Endothelial cell of umbilical vein (primary cell): ENCODE results near the gene LMO1. TPM values are rescaled to one million over a fixed set of nuclear protein-coding genes. Genes with fewer than 3 reads are reported as not detected.

Experiments used
- BruUV-seq: library from RNA; stranded (reverse); fragments of 400-500 nt; replicated peaks from 2 replicates; lab custom pipeline; 2021; lab: Mats Ljungman, UMichigan
- CTCF ChIA-PET: fragments of 300-600, 350-600 bp; sonication (Branson Sonifier 250); formaldehyde crosslinking; loops from one replicate; lab custom pipeline; 2021; ENCODE audit warnings: antibody characterized with exemption, inconsistent platforms; lab: Charles Lee
- POLR2A ChIA-PET: fragments of 300-600, 350-600 bp; sonication (Branson Sonifier 250); formaldehyde crosslinking; loops from one replicate; lab custom pipeline; 2021; ENCODE audit warnings: antibody characterized with exemption, inconsistent platforms; lab: Charles Lee
- DNase-seq: peaks from one replicate; pipeline ENCODE4 v3.0.0-alpha.2; 2011; ENCODE audit warnings: low read depth, low spot score
- FAIRE-seq: peaks from 2 replicates; lab custom pipeline; 2011; peaks lifted over from hg19 to GRCh38; lab: Jason Lieb, UNC
- H2AFZ ChIP-seq: 2 replicates; pipeline ENCODE4 v1.6.0; 2012; ENCODE audit warnings: low read depth, low read length, control low read depth, inconsistent platforms
- H3K27ac ChIP-seq: 2 replicates; pipeline ENCODE4 v1.5.1; 2011; ENCODE audit warnings: low read depth, mild to moderate bottlenecking, control low read depth, low read length, moderate library complexity; ENCODE audit not compliant: insufficient read depth
- H3K27me3 ChIP-seq, 2 experiments: 2 replicates each; pipeline versions ENCODE4 v1.6.0 to v1.6.1; 2011; ENCODE audit warnings: low read length in 2 of 2, mixed read lengths in 1 of 2; ENCODE audit not compliant: control insufficient read depth in 2 of 2, insufficient read depth in 2 of 2
- H3K36me3 ChIP-seq, 2 experiments: 2 replicates in 1 of 2; 3 replicates in 1 of 2; pipeline ENCODE4 v1.5.1; 2011; ENCODE audit warnings: low read length in 2 of 2, mild to moderate bottlenecking in 1 of 2, moderate library complexity in 1 of 2; ENCODE audit not compliant: control insufficient read depth in 2 of 2, insufficient read depth in 2 of 2; ENCODE audit errors: extremely low read depth in 1 of 2
- H3K4me1 ChIP-seq: 3 replicates; pipeline ENCODE4 v1.5.1; 2011; ENCODE audit warnings: mild to moderate bottlenecking, low read length; ENCODE audit not compliant: control insufficient read depth, insufficient read depth; ENCODE audit errors: extremely low read depth
- H3K4me2 ChIP-seq: 2 replicates; pipeline ENCODE4 v1.6.1; 2011; ENCODE audit warnings: low read length, control low read depth, mixed read lengths; ENCODE audit not compliant: insufficient read depth
- H3K4me3 ChIP-seq, 3 experiments: fragments of 200-600 bp in 1 of 3; sonication (generic), shearing (Covaris generic) in 1 of 3; replicated peaks in 1 of 3; 2 replicates each; pipeline ENCODE4 v1.5.1; 2011 to 2016; ENCODE audit warnings: control low read depth in 3 of 3, low read length in 3 of 3, mild to moderate bottlenecking in 2 of 3, inconsistent platforms in 1 of 3, low read depth in 1 of 3, moderate library complexity in 1 of 3; ENCODE audit not compliant: insufficient read depth in 1 of 3
- H3K79me2 ChIP-seq: 2 replicates; pipeline ENCODE4 v1.6.0; 2012; ENCODE audit warnings: low read length, inconsistent platforms; ENCODE audit not compliant: control insufficient read depth, insufficient read depth
- H3K9ac ChIP-seq: replicated peaks from 2 replicates; pipeline ENCODE3; 2011; ENCODE audit warnings: low read length, control low read depth; ENCODE audit not compliant: insufficient read depth; ENCODE audit errors: extremely low read depth
- H3K9me1 ChIP-seq: replicated peaks from 3 replicates; pipeline ENCODE4 v1.6.0; 2011; ENCODE audit warnings: mild to moderate bottlenecking, low read length; ENCODE audit not compliant: control insufficient read depth, insufficient read depth; ENCODE audit errors: extremely low read depth
- H3K9me3 ChIP-seq: replicated peaks from 2 replicates; pipeline ENCODE4 v1.5.1; 2012; ENCODE audit warnings: low read length, inconsistent platforms; ENCODE audit not compliant: control insufficient read depth, insufficient read depth
- H4K20me1 ChIP-seq: replicated peaks from 2 replicates; pipeline ENCODE3; 2011; ENCODE audit warnings: mild to moderate bottlenecking, low read length; ENCODE audit not compliant: control insufficient read depth, insufficient read depth; ENCODE audit errors: extremely low read depth
- EZH2 ChIP-seq: IDR thresholded peaks from 2 replicates; pipeline ENCODE4 v1.6.1; 2012; ENCODE audit warnings: borderline replicate concordance, low read depth, mild to moderate bottlenecking, moderate library complexity, low read length, inconsistent platforms; ENCODE audit not compliant: severe bottlenecking
- FOS ChIP-seq: IDR thresholded peaks from 2 replicates; pipeline ENCODE4 v1.6.1; 2011; ENCODE audit warnings: mild to moderate bottlenecking, low read length, moderate library complexity, borderline replicate concordance; ENCODE audit not compliant: insufficient read depth
- GATA2 ChIP-seq: IDR thresholded peaks from 2 replicates; pipeline ENCODE4 v1.7.0; 2011; ENCODE audit warnings: low read depth, mild to moderate bottlenecking, moderate library complexity, mixed read lengths, low read length; ENCODE audit not compliant: insufficient read length, insufficient read depth
- JUN ChIP-seq: IDR thresholded peaks from 2 replicates; pipeline ENCODE4 v1.6.1; 2011; ENCODE audit warnings: borderline replicate concordance, low read depth; ENCODE audit not compliant: insufficient read length, insufficient read depth
- MYC ChIP-seq: IDR thresholded peaks from one replicate; pipeline ENCODE4 v1.6.1; 2011; ENCODE audit warnings: mild to moderate bottlenecking, low read depth, low read length
- POLR2A ChIP-seq: IDR thresholded peaks from 2 replicates; pipeline ENCODE4 v1.6.1; 2012; ENCODE audit warnings: low read depth, mild to moderate bottlenecking, control low read depth, low read length
- POLR2AphosphoS5 ChIP-seq: IDR thresholded peaks from 2 replicates; pipeline ENCODE4 v1.6.1; 2012; ENCODE audit warnings: low read depth, mild to moderate bottlenecking, control low read depth, low read length, moderate library complexity; ENCODE audit not compliant: insufficient read depth
- dilution Hi-C: fragments of 300-500 bp; cut with MboI; formaldehyde crosslinking; loops from one replicate; pipeline ENCODE4 v1.15.0; 2019; ENCODE audit warnings: low sequenced_read_pairs; ENCODE audit not compliant: extremely low pct_ligation_motif_present
- intact Hi-C: fragments of 100-400 bp; cut with micrococcal nuclease; formaldehyde crosslinking; loops from one replicate; pipeline ENCODE4 v1.10.0; 2022
- polyA plus RNA-seq, 4 experiments: library from polyadenylated mRNA; depleted of rRNA in 3 of 4; stranded (reverse) in 3 of 4; unstranded in 1 of 4; fragments of >200 nt; gene quantifications; 2 replicates each; pipeline versions ENCODE4 v1.2.1 to v1.2.3, GENCODE V29; 2011 to 2012; ENCODE audit warnings: missing spikeins in 1 of 4
- total RNA-seq: library from RNA; stranded (reverse); gene quantifications from 2 replicates; pipeline ENCODE4 v1.2.3, GENCODE V29; 2021
- TF ChIP-seq, protein P1 (sequence below): IDR thresholded peaks from 2 replicates; pipeline ENCODE4 v1.6.1; 2011; ENCODE audit not compliant: insufficient read depth, insufficient read length
- TF ChIP-seq, protein P2 (sequence below), 2 donors: IDR thresholded peaks; 1 replicate in 1 of 2; 2 replicates in 1 of 2; pipeline ENCODE4 v1.5.1; 2011; ENCODE audit warnings: low read length in 2 of 2, mild to moderate bottlenecking in 2 of 2, moderate library complexity in 2 of 2, control low read depth in 1 of 2, inconsistent platforms in 1 of 2, low read depth in 1 of 2; ENCODE audit not compliant: insufficient read depth in 1 of 2; ENCODE audit errors: extremely low read depth in 1 of 2

The LMO1 gene
- total and polyA plus RNA-seq, 2 donors (not counting 3 experiments of a cell fraction or from before 2014, with no cell fraction given), result not detected

DNA sequence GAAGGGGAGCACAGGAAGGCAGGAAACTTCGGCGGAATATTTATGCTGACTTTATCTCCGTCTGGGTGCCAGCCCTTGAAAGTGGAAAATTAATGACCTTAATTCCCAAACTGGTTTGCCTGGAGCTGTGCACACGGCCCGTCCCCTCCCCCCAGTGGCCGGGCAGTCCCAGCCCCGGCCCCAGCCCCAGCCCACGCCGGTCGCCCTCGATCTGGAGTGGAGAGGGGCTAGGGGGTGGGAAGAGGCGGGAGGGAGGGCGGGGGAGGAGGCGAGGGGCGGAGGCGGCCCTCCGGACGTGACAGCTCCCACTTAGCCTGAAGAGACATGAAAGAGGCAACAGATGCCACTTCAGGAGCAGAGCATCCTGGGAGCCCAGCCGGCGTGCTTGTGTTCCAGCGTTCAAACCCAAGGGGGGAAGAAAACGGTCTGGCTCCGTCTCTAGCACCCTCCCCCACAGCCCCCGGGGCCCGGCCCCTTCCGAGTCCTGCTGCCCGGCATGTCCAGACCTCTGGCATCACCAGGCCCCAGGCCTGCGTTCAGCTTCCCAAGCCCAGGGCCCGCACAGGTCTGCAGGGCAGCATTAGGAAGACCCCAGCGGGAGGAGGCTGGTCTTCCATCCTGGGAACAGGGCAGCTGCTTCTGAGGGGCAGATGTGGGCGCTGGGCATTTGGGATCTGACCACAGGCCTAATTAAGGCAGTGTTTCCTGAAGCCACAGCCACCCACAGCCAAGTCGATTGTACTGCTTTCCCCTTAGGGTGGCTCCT is 20.0 kb upstream of the LMO1 start:
- no peaks in the 10 kb centered on the region for H3K4me1 ChIP-seq
- no peaks in the 10 kb centered on the region for H3K9me3 ChIP-seq
- ChIA-PET CTCF (no interaction called here), POLR2A (no interaction called here)
- H3K27ac ChIP-seq, result no peak overlapping the region
- dilution Hi-C loops, result no loop called here
- BruUV-seq, result no TSS peak
- H3K4me2 ChIP-seq, result no peak overlapping the region
- no peak overlapping the region for H3K9ac ChIP-seq
- FAIRE-seq (no peak), DNase-seq (no peak)
- H3K4me3 ChIP-seq, result no peak overlapping the region
- intact Hi-C loops, result no loop called here
- no peak for TF ChIP-seq FOS
- TF ChIP-seq, protein P1, sequence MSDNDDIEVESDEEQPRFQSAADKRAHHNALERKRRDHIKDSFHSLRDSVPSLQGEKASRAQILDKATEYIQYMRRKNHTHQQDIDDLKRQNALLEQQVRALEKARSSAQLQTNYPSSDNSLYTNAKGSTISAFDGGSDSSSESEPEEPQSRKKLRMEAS, result no peak
- no peak for TF ChIP-seq JUN
- TF ChIP-seq EZH2, result no peak
- TF ChIP-seq POLR2AphosphoS5, result no peak
- TF ChIP-seq POLR2A, result no peak
- TF ChIP-seq, protein P2, sequence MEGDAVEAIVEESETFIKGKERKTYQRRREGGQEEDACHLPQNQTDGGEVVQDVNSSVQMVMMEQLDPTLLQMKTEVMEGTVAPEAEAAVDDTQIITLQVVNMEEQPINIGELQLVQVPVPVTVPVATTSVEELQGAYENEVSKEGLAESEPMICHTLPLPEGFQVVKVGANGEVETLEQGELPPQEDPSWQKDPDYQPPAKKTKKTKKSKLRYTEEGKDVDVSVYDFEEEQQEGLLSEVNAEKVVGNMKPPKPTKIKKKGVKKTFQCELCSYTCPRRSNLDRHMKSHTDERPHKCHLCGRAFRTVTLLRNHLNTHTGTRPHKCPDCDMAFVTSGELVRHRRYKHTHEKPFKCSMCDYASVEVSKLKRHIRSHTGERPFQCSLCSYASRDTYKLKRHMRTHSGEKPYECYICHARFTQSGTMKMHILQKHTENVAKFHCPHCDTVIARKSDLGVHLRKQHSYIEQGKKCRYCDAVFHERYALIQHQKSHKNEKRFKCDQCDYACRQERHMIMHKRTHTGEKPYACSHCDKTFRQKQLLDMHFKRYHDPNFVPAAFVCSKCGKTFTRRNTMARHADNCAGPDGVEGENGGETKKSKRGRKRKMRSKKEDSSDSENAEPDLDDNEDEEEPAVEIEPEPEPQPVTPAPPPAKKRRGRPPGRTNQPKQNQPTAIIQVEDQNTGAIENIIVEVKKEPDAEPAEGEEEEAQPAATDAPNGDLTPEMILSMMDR (IDR thresholded peaks at IDR 0.05; ENCODE audit: extremely low read depth in 1 of 2, insufficient read depth in 1 of 2, low read depth in 1 of 2, low read length in 2 of 2), result no peak
- TF ChIP-seq MYC, result no peak
- no peak for TF ChIP-seq GATA2
- no peak overlapping the region for H2AFZ ChIP-seq
- H3K9me1 ChIP-seq, result no peaks in the 10 kb centered on the region
- H3K79me2 ChIP-seq, result no peaks in the 10 kb centered on the region
- H3K36me3 ChIP-seq, result no peaks in the 10 kb centered on the region
- peaks cover 14 to 25% of the 10 kb centered on the region in 2 experiments for H3K27me3 ChIP-seq
- H4K20me1 ChIP-seq, result no peaks in the 10 kb centered on the region
